ENCODE data around the gene DAB1. TPM values are rescaled to one million over a fixed set of nuclear protein-coding genes. Genes with fewer than 3 reads are reported as not detected.

DAB1 gene
- total RNA-seq, 1 donor from 2014 or later: not detected

DNA sequence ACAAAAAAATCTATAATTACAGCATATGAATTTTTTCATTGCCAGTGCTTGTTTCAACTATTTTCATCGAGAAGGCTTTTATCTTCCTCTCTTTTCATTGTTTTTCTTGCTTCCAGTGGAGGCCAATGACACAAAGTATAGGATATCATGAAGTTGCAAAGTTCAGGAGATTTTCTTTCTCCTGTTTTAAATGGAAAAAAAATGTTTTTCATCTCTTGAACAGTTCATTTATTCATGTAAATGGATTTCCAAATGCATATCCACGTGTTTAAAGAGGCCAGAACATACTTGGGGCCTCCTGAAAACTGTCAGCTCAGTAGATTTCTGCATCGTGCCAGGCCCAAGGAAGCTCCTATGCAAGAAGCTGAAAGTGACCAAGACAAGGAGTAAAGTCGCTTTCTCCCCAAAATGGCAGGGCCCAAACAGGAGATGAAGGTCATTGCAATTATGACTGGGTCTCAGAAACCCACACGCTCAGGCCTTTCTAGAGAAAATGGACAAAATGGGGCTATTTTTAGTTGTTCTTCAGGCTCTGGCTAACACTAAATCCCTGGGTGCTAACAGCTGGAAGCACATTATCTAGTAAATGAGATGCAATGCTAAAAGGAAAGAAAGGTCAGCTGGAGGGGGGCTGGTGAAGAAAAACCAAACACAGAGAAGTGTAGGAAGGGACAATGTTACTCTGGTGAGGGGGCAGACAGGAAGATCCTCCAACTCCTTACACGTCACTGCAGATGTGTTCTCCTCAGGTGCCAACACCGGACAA, 321.1 kb downstream of the DAB1 start:
- Mint-ChIP-seq H3K36me3 (ENCODE audit: low read depth) (no peaks in the 10 kb centered on the region), H3K27me3 (ENCODE audit: low read depth) (no peaks in the 10 kb centered on the region), H3K27ac (ENCODE audit: unreplicated experiment) (no peak overlapping the region), H3K4me1 (ENCODE audit: low read depth) (no peaks in the 10 kb centered on the region), H3K4me3 (ENCODE audit: unreplicated experiment) (no peak overlapping the region), H3K9me3 (ENCODE audit: low read depth) (no peaks in the 10 kb centered on the region)
- DNase-seq (ENCODE audit: low spot score): no peak
- TF ChIP-seq, protein P1, sequence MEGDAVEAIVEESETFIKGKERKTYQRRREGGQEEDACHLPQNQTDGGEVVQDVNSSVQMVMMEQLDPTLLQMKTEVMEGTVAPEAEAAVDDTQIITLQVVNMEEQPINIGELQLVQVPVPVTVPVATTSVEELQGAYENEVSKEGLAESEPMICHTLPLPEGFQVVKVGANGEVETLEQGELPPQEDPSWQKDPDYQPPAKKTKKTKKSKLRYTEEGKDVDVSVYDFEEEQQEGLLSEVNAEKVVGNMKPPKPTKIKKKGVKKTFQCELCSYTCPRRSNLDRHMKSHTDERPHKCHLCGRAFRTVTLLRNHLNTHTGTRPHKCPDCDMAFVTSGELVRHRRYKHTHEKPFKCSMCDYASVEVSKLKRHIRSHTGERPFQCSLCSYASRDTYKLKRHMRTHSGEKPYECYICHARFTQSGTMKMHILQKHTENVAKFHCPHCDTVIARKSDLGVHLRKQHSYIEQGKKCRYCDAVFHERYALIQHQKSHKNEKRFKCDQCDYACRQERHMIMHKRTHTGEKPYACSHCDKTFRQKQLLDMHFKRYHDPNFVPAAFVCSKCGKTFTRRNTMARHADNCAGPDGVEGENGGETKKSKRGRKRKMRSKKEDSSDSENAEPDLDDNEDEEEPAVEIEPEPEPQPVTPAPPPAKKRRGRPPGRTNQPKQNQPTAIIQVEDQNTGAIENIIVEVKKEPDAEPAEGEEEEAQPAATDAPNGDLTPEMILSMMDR (IDR thresholded peaks at IDR 0.05): no peak

- Mint-ChIP-seq H3K36me3 (ENCODE audit: low read depth) (no peaks in the 10 kb centered on the region), H3K4me3 (ENCODE audit: unreplicated experiment) (no peak overlapping the region), H3K9me3 (ENCODE audit: low read depth) (no peaks in the 10 kb centered on the region), H3K4me1 (ENCODE audit: low read depth) (no peaks in the 10 kb centered on the region), H3K27me3 (ENCODE audit: low read depth) (no peaks in the 10 kb centered on the region), H3K27ac (ENCODE audit: unreplicated experiment) (no peak overlapping the region)
- DNase-seq (ENCODE audit: low spot score): no peak
- TF ChIP-seq, protein P1 (IDR thresholded peaks at IDR 0.05): no peak
Observed at GRCh38 chr1:57101209-57101608, 322.7 kb downstream of the DAB1 start.

DNA sequence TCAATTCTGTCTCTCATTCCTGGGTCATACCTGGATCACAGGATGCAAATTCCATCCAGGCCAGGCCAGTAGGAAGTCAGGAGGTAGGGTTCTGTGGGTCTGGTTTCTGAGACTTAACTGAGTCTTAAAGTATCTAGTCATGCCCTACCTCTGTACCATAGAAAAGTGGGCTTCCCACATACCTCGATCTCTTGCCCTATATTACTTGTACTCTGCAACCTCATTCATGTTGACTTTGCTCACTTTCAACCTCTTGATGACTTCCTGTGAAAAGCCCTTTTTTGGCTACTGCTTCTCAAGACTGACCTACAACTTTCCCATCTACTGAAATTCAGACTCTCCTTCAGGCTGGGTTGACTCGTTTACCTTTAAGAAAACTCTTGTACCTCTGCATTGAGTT, 329.1 kb downstream of the DAB1 start:
- Mint-ChIP-seq H3K9me3 (ENCODE audit: low read depth) (no peaks in the 10 kb centered on the region), H3K4me1 (ENCODE audit: low read depth) (peaks cover 4% of the 10 kb centered on the region), H3K4me3 (ENCODE audit: unreplicated experiment) (no peak overlapping the region), H3K36me3 (ENCODE audit: low read depth) (no peaks in the 10 kb centered on the region), H3K27ac (ENCODE audit: unreplicated experiment) (no peak overlapping the region), H3K27me3 (ENCODE audit: low read depth) (no peaks in the 10 kb centered on the region)
- TF ChIP-seq, protein P1 (IDR thresholded peaks at IDR 0.05): no peak
- no peak for DNase-seq (ENCODE audit: low spot score)

GRCh38 chr1:57093122-57093521, 330.7 kb downstream of the DAB1 start:
- H3K4me1 Mint-ChIP-seq (ENCODE audit: low read depth): peaks cover 4% of the 10 kb centered on the region
- H3K27me3 Mint-ChIP-seq (ENCODE audit: low read depth): no peaks in the 10 kb centered on the region
- no peak for DNase-seq (ENCODE audit: low spot score)
- H3K9me3 Mint-ChIP-seq (ENCODE audit: low read depth): no peaks in the 10 kb centered on the region
- TF ChIP-seq, protein P1 (IDR thresholded peaks at IDR 0.05): no peak
- H3K4me3 Mint-ChIP-seq (ENCODE audit: unreplicated experiment): no peak overlapping the region
- no peaks in the 10 kb centered on the region for H3K36me3 Mint-ChIP-seq (ENCODE audit: low read depth)
- no peak overlapping the region for H3K27ac Mint-ChIP-seq (ENCODE audit: unreplicated experiment)

DNA sequence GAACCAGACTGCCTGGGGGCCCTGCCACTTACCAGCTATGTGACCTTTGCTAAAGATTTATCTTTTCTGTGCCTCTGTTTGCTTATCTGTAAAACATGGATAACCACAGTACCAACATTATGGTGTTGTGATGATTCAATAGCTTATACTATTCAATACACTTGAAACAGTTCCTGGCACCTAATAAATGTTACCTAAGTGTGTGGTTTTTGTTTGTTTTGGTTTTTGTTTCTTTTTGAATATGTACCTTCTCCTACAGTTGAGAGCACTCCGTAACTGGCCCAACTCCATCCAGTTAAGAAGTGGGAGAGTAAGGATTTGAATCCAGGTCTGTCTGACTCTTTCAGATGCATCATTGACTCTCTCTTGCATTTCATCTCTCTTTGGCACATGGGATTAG, 332.2 kb downstream of the DAB1 start:
- DNase-seq (ENCODE audit: low spot score): no peak
- no peaks in the 10 kb centered on the region for H3K9me3 Mint-ChIP-seq (ENCODE audit: low read depth)
- no peaks in the 10 kb centered on the region for H3K36me3 Mint-ChIP-seq (ENCODE audit: low read depth)
- no peak overlapping the region for H3K27ac Mint-ChIP-seq (ENCODE audit: unreplicated experiment)
- no peaks in the 10 kb centered on the region for H3K27me3 Mint-ChIP-seq (ENCODE audit: low read depth)
- TF ChIP-seq, protein P1 (IDR thresholded peaks at IDR 0.05): no peak
- H3K4me3 Mint-ChIP-seq (ENCODE audit: unreplicated experiment): no peak overlapping the region
- H3K4me1 Mint-ChIP-seq (ENCODE audit: low read depth): peaks cover 4% of the 10 kb centered on the region
